ENCODE results near the gene NUDT16L1.

The NUDT16L1 gene

GRCh38 chr16:4695473-4696171 lies 2.3 kb downstream of the NUDT16L1 start:
- TF ChIP-seq FOXM1 (IDR thresholded peaks at IDR 0.05; ENCODE audit: borderline replicate concordance, low read depth) (no peak), TAF1 (IDR thresholded peaks at IDR 0.05; ENCODE audit: low read depth) (no peak), TEAD4 (IDR thresholded peaks at IDR 0.05) (no peak), USF1 (IDR thresholded peaks at IDR 0.05) (no peak), EP300 (IDR thresholded peaks at IDR 0.05; ENCODE audit: borderline replicate concordance) (no peak), TCF12 (IDR thresholded peaks at IDR 0.05; ENCODE audit: low read depth) (no peak), YY1 (IDR thresholded peaks at IDR 0.05; ENCODE audit: low read depth) (no peak), RAD21 (IDR thresholded peaks at IDR 0.05; ENCODE audit: low read depth) (no peak), ZBTB7A (IDR thresholded peaks at IDR 0.05; ENCODE audit: low read depth) (no peak), CREB1 (IDR thresholded peaks at IDR 0.05; ENCODE audit: low read depth) (no peak), EGR1 (IDR thresholded peaks at IDR 0.05) (no peak), NFIC (IDR thresholded peaks at IDR 0.05) (no peak), REST (IDR thresholded peaks at IDR 0.05; ENCODE audit: low read depth) (no peak)

- TF ChIP-seq CREB1 (IDR thresholded peaks at IDR 0.05; ENCODE audit: low read depth) (no peak), USF1 (IDR thresholded peaks at IDR 0.05) (0 out of 2 replicates have a peak, but pooled peaks have one; percentile 9)
Measured at GRCh38 chr16:4696172-4696904, 3.0 kb downstream of the NUDT16L1 start.

GRCh38 chr16:4696905-4697847 lies 3.8 kb downstream of the NUDT16L1 start:
- TF ChIP-seq TAF1 (IDR thresholded peaks at IDR 0.05; ENCODE audit: low read depth): no peak

- TF ChIP-seq REST (IDR thresholded peaks at IDR 0.05; ENCODE audit: low read depth): no peak
- TF ChIP-seq RAD21 (IDR thresholded peaks at IDR 0.05; ENCODE audit: low read depth): no peak
- no peak for TF ChIP-seq USF1 (IDR thresholded peaks at IDR 0.05)
- TF ChIP-seq TEAD4 (IDR thresholded peaks at IDR 0.05): no peak
- no peak for TF ChIP-seq MAX (IDR thresholded peaks at IDR 0.05)
- no peak for TF ChIP-seq ZBTB7A (IDR thresholded peaks at IDR 0.05; ENCODE audit: low read depth)
- no peak for TF ChIP-seq CEBPB (IDR thresholded peaks at IDR 0.05)
- no peak for TF ChIP-seq TCF12 (IDR thresholded peaks at IDR 0.05; ENCODE audit: low read depth)
- no peak for TF ChIP-seq FOXM1 (IDR thresholded peaks at IDR 0.05; ENCODE audit: borderline replicate concordance, low read depth)
- no peak for TF ChIP-seq YY1 (IDR thresholded peaks at IDR 0.05; ENCODE audit: low read depth)
- no peak for TF ChIP-seq CREB1 (IDR thresholded peaks at IDR 0.05; ENCODE audit: low read depth)
- no peak for TF ChIP-seq NFIC (IDR thresholded peaks at IDR 0.05)
- no peak for TF ChIP-seq EGR1 (IDR thresholded peaks at IDR 0.05)
Measured at GRCh38 chr16:4697848-4698291, 4.5 kb downstream of the NUDT16L1 start.

GRCh38 chr16:4698321-4699045 lies 5.1 kb downstream of the NUDT16L1 start:
- no peak for TF ChIP-seq ZBTB7A (IDR thresholded peaks at IDR 0.05; ENCODE audit: low read depth)
- no peak for TF ChIP-seq RAD21 (IDR thresholded peaks at IDR 0.05; ENCODE audit: low read depth)
- TF ChIP-seq TAF1 (IDR thresholded peaks at IDR 0.05; ENCODE audit: low read depth): no peak
